Inflammatory macrophage treated with lipopolysaccharide for 4 hours (primary cell): ENCODE data around the gene GAD2.

Experiments
- DNase-seq: peaks from one replicate; pipeline ENCODE4 v3.0.0-alpha.2; 2020

Gene GAD2

DNA sequence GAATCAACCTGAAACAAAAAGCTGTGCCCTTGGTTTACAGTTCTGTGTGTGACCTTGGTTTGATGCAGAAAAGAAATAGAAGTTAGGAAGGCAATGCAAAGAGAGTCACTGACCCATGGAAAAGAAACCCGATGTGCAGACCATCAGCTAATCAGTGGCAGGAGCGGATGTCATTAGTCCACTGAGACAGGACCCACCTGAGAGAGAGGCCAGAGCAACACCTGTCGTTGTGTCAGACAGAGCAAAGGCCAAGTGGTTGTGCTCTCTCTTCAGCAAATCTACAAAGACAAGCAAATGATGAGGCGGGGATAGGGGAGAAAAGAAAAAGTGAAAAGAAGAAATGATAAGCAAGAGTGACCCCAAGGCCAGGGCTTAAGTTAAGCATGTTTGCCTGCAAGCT lies 8.7 kb downstream of the GAD2 start:
- DNase-seq: no peak

DNA sequence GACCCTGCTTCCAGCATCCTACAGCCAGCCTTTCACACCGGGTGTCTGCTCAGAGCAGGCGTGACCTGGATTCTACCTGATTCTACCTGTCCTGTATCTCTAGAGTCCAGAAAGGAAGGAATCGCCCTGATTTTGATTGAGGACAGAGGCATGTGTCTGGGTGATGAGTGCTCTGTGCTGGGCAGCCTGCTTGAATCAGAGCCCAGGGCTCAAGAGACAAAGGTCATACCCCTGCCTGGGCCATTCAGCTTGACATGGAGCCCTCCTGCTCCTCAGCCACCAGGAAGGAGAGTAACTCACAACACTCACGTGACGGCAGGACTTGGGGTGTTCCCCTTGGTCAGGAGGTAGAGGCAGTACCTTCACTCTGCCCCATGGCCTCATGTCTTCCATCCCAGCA lies 11.2 kb downstream of the GAD2 start:
- DNase-seq: no peak

DNA sequence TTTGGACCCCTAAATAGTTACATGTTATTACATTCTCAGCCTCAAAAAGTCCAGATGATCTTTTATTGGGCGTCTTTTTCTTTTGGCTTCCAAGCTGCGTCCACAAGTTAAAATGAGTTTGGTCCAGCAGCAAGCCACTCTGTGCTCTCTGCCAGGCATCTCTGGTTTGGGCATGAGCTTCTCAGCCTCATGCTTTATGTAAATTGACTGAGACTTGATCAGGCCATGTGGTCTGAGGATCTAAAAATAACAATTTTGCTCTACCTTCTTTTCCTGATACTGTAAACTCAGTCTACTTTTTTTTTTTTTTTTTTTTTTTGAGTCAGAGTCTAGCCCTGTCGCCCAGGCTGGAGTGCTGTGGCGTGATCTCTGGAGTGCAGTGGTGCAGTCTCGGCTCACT lies 15.6 kb downstream of the GAD2 start:
- no peak for DNase-seq

DNA sequence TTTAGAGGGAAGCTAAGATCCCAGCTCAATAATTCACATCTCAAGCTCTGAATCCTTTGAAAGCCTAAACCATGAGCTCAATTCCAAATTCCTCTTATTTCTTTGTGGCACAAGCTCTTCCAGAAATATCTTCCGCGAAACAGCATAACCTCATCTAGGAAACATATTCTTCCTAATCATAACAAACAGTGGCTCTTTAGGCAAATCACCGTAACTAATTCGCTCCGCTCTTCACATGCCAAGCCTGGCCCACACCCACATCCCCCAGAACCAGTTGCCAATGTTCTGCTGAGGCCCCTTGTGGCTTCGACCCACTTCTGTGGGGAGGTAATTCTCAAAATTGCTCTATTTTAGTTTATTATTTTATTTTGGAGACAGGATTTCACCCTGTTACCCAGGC lies 19.2 kb downstream of the GAD2 start:
- no peak for DNase-seq

DNA sequence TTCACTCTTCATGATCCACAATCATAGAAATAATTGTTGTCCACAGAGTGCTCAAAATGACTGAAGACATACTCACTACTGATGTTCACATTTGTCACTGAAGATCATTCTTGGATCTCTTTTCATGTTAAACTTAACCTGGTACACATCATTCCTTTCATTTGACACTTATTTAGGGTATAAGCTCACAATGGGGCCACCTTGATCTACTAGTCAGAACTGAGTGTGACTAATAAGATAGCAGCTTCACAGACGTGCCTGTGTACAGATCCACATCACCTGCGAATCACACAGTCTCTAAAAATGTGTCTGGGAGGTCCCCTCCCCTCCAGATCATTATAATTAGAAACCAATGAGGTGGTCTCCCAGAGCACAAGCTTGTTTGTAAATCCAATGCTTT lies 21.8 kb downstream of the GAD2 start:
- no peak for DNase-seq

DNA sequence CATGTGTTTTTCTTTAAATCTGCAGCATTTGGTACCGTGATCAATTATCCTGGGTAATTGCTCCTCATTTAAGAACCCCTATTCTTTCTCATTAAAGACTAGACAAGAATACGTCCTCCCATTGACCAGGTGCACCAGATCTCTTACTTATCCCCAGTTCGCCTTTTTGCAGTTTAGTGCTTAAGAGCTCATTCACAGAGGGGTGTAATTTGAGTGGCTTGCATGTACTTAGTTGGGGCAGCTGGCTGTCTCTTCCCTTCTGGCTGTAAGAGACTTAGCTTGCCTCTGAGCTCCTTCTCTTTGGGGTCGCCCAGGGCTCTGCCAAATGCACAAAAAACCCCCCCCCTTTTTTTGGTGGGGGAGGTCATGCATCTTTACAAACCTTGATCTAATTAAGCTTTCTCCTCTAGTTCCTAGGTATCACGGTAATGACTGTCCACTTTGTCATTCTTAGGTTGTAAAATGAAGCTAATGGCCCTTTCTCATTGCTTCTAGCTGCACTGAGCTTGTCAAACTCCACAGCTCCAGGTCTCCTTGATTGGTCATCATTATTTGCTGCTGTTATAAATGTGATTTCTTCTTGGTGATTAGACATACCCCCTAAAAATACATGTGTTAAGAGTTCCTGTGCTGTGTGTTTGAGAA lies 26.3 kb downstream of the GAD2 start:
- DNase-seq: no peak

DNA sequence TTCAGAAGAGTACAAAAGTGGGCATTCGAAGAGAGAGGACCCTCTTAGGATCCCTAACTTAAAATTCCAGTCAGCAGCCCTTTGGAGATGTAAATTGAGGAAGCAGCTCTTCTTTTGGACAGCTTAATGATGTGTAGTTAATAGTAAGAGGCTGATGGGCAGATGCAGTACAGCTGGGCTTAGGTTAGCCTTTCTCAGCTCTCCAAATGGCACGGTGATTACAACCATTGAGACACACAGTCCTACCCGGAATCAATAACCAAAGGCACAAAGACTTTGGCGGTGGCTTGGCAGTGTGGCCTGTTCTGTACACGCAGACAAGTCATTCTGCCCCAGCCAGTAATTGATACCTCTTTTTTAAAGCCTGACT lies 26.8 kb downstream of the GAD2 start:
- DNase-seq: no peak

DNA sequence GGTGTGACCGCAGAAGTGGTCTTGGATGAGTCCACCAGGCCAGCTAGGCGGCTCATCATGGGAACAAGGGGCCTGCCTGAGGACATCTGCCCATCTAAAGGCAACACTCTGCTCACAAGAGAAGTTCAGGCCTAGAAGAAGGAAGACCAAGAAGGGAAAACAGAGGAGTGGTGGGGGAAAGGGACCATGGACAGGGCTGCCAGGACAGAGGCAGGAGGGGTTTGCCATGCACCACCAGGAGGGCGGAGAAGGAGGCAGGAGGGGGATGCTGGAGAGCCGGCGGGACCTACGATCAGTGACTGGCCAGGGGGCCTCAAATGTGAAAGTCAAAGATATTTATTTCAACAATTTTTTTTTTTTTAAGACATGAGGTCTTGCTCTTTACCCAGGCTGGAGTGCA lies 33.1 kb downstream of the GAD2 start:
- DNase-seq: no peak

DNA sequence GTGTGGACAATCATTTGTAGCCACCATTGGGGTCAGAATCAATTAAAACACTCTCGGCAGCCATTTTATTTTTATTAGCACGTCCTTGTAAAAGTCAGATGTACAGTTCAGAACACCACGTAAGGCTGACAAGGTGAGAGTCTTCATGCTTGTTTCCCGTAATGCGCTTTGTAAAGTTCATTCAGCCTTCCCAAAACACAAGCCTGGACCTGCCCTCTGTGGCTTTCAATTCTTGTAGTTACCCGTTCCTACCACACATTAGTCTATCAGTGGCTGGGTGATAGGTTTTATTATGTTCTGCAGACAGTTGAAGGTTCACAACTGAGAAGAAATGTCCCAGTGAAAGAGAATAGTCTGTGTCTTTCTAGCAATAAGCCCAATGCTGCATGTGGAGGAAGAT lies 35.4 kb downstream of the GAD2 start:
- DNase-seq: no peak

DNA sequence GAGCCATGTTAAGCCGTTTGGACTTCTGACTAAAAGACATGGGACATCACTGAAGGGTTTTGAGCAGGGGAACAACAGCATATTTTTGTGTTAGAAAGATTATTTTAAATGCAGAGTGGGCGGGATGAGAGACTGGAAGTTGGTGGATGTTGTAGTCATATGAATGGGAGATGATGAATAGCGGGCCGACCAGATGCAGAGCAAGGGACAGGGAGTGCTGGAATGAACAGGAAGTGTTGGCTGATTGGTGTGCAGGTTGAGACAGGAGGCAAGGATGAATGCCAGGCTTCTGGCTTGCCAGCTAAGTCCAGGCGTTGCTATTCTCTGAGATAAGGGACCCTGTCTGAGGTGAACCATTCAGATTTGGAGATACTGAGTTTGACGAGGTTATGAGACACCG lies 38.0 kb downstream of the GAD2 start:
- DNase-seq: no peak

DNA sequence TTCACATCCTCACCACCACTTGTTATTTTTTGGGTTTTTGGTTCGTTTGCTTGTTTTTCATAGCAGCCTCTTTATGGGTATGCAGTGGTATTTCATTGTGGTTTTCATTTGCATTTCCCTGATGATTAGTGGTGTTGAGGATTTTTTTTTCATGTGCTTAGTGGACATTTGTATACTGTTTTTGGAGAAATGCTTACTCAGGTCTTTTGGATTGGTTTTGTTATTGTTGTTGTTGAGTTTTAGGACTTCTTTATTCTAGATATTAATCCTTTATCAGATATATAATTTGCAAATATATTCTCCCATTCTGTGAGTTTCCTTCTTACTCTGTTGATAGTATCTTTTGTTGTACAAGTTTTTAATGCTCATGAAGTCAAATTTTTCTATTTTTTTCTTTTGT lies 42.8 kb downstream of the GAD2 start:
- DNase-seq: no peak

DNA sequence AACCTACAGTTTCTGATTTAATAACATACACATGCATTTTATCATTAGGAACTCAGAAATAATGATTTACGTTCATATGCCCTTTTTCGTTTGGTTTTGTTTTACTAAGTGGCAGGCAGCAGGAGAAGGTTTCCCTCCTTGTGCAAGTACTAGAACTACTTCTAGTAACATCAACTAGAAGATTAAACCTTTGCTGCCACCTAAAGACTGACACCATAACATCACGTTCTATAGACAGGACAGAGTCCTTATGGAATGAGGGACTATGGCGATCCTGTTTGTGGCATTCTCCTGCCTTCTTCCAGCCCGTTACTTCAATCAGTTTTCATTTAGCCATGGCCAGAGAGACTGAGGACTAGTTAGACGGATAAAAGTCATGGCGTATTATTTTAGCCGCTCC lies 53.2 kb downstream of the GAD2 start:
- DNase-seq: peak; percentile 36

DNA sequence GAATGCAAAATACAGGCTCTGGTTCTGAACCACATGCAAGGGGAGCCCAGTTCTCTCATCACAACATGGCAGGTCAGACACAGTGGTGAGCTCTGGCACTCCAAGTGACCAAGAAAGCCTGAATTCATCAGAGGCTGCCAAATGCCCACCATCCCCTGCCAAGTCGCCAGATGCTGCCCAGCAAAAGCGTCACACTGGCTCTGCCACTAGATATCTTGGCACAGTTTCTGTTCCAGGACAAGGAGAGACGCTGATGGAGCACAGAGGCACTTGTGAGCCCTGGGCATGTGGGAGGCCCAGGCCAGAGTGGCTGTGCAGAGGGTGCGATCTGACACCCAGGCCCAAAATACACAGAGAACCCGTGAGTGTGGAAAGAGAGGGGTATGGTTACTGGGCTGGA lies 57.8 kb downstream of the GAD2 start:
- no peak for DNase-seq

DNA sequence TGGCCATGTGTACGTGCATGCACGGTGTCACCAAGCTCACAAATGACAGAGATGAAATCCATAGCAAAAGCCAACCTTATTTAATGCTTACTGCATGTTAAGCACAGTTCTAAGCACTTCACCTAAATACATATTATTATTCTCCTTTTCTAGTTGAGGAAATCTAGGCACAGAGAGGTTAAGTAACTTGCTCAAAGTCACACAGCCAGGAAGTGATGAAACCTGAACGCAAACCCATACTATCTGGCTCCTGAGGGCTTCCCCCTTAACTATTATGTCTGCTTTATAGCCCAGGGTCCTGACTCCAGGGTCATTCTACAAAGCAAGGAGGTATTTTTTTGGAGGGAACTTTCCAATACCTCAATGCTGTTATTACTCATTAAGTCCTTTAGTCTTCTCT lies 61.7 kb downstream of the GAD2 start:
- DNase-seq: no peak

DNA sequence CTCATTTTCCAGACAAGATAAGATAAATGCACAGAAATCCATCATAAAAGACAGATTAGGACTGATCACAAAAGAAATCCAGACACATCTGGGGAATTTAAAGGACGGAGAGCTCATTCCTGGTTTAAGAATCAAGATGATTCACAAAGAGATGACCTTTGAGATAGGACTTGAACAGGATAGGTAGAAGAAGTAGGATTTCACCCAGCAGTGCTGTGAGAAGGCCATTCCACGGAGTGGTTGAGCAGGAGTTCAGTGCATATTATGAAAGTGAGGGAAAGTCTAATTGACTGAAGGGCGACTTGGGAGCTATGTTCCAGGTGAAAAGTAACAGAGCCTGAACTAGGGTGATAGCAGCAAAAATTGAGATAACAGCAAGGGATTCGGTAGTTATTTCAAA lies 73.7 kb downstream of the GAD2 start:
- no peak for DNase-seq

DNA sequence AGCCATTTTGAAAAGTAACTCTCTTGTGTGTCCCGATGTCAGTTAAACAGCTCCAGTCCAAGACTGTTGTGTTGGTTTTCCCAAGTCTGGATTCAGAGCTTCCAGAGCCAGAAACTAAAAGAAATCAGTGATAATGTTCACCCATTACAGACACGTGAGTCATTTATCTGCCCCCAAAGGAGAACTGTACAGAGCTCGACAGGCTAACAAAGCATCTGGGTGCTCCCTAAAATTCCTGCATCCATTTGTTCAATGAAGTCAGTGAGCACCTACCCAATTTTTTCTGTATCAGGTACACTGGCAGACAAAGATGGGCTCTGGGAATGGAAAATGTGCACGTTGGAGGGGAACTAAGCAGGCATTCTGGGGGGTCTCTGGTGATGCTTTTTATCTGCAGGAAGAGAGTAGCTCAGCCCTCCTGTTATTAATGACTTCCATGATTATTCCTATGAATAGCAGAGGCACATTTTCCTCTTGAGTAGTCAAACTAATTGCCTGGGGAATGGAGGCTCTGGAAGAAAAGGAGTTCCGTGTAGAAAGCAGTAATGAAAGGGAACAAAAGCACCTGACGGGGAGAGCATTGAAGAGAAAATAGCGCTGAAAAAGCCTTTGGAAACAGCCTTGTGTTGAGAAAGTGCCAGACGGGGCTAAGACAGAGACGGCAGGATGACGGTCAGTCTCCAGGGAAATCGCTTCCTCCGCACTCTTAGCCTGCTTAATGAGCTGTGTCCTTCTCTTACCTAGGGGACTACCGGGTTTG lies 75.3 kb downstream of the GAD2 start:
- no peak for DNase-seq

DNA sequence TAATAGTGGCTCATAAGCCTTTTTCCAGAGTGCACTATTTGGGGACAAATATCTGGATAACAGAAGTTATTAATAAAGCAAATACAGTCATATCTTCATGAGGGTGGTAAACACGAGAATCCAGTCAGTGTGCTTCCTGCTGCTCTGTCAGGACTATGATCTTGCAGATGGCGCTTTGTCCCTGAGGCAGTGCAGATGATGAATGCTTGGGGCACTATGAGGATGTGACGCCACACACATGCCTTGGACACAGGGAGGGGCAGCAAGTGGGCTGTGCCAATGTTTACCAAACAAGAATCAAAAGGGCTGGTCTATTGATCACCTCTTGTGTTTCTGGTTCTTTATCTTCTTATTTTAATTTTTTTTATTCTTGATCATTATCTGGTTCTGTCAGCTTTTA lies 79.8 kb downstream of the GAD2 start:
- no peak for DNase-seq

DNA sequence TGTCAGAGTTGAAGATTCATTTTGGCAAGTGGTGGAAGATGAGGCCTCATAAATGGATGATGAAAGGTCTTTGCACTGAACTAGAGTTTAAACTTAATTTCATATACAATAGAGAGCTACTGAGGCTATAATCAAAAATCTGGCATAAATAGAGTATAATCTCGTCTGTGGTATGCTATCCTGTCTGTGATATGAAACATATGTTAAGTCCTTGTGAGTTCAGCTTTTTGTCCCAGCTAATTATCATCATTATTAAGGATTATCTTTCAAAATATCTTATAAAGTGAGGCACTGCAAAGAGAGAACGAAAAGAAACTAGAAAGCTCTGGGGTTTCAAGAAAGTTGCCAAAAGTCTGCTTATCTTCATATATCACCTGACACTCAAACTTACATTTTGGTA lies 83.4 kb downstream of the GAD2 start:
- no peak for DNase-seq

DNA sequence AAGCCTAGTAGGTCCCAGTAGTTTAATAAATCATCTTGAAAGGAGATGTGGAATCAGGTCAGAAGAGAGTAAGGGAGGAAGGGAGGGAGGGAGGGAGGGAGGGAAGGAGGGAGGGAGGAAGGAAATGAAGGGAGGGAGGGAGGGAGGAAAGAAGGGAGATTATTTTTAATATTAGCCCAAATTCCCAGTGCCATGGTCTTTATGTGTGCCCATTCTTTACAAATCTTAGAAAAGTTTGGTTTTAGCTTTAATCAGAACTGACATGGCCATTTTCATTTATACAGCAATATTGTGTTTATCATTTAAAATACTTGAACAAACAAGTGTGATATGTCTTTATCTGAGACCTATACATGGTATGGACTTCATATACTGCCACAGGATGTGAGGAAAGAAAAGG lies 86.8 kb downstream of the GAD2 start:
- DNase-seq: no peak

DNA sequence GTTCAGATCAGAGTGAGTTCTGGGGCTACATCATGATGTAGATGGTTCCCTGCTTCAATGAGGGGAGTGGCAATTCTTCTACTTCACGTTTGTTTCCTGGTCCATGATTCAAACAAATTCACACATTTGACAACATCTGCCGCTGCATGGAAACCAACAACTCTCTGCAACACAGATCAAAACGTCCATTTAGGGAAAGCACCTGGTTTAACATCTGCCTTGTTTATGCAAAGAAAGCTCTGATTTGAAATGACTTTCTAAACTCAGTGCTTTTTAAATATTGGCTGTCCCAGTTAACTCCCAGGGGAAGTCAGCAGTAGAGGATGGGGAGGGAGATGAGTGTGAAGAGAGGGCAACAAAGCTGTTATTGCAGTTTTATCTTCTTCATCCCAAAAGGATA lies 93.8 kb downstream of the GAD2 start:
- DNase-seq: no peak

DNA sequence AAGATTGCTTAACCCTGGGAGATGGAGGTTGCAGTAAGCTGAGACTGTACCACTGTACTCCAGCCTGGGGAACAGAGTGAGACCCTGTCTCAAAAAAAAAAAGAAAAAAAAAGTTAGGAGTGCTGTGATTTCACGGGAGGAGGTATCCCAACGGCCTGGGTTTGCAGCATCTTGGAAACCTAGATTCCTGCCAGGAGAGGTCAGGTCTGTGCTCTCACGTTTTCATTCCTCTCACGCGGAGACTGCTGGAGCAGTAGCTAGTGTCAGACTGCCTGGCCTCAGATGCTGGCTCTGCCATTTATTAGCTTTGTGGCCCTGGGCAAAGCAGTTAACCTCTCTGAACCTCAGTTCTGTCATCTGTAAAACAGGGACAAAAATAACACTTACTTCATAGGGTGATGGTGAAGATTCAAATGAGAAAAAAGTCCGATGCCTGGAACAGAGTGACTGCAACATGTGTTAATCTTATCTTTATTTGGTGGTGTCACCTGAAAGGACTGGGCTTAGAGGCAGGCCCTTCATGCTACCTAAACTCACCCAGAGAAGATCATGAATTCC lies 94.9 kb downstream of the GAD2 start:
- no peak for DNase-seq

DNA sequence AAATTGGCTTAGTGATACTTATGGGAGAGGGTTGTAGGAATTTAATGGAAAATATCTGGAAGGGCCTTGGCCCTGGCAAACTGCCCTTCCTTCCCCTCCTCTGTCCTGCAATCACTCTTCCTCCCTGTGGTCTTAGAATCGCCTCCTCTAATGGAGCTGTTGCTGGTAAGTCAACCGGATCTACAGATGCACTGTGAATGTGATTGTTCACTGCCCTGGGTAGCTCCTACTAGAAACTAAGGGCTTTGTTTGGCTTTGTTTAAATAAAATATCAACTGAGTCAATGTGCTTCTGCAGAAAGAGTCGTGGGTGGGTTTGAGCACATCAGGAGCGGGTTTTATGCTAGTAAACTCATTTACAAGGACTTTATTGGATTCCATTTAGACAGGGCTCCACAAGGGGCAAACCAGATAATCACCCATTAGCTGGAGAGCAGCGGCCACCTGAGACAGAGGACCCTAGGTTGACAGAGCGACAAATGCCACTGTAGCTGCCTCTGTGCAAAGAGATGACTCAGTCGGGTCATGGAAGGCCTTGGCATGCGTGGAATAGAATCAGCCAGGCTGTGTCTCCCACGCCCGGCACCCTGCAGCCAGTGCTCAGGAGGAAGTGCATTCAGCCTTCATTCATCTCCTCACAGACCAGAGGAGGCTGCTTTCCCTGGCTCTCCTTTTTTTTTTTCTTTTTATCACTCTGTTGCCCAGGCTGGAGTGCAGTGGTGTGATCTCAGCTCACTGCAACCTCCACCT lies 97.9 kb downstream of the GAD2 start:
- no peak for DNase-seq

DNA sequence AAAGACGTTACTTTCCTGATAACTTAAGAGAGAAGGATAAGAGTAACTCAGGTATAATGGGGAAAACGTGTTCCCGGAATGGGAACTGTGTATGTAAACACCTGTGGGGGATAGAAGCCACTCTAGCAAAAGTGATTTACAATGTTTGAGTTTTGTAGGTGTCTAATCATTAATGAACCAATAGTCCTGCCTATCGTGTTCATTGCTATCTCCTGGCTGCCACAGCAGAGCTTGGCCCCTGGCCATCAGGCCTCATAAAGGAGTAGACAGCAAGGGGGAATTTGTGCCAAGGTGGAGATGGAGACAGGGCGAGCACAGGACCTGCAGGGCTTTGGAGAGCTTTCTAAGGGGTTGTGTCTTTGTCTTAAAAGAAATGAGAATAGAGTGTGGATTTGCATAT lies 102.1 kb downstream of the GAD2 start:
- DNase-seq: no peak

DNA sequence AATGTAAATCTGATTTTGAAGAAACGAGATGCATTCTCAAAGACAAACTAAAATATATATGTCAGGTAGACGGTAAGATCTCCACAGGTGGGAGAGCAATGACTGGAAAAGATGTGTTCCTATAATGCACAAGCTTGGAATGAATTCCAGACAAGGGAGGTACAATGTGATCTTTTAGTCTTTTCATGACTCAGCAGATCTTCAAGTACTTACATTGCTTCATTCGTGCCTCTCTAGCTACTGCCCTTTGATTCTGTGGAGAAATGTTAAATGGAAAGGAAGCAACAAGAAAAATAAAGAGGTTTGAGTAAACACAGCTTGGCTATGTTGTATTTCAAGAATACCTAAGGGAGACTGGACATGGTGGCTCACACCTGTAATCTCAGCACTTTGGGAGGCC lies 106.6 kb downstream of the GAD2 start:
- no peak for DNase-seq
